Embryonic facial prominence (tissue), 1 donor: ENCODE data around the gene LHFPL3.

ENCODE experiments used
- DNase-seq: peaks from one replicate; pipeline ENCODE4 v3.0.0-alpha.2; 2016; ENCODE audit errors: extremely low spot score

LHFPL3 gene

DNA sequence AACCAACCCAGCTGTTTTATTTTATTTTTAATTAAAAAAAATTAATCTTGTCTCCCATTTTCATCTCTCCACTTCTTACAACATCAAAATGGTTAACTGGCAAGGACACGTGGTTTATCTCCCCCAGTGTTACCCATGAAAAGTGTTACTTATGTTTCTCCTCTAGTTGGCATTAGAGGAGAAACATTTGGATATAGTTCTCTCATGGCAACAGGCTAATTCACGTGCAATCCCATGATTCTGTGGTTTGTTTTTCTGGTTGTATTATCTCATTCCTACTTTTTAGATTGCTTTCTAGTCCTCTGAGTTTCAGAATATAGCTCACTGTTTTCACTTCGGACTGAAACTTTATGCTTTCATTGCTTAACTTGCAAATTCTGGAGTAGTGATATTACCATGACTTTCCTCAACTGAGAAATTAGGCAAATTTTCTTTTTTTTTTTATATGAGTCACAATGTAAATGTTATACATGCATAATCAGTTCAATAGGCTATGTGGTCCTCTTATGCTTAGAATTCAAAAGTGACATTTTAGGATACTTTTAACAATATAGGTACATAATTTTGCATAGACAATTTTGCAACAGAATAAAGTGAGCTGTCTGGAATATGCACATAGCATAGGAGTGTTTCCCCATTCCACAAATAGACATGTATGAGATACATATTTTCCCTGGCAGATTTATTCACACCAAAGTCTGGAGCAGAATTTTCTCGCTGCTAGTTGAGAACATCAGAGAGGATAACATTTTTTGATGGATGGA, 43.0 kb downstream of the LHFPL3 start:
- no peak for DNase-seq

DNA sequence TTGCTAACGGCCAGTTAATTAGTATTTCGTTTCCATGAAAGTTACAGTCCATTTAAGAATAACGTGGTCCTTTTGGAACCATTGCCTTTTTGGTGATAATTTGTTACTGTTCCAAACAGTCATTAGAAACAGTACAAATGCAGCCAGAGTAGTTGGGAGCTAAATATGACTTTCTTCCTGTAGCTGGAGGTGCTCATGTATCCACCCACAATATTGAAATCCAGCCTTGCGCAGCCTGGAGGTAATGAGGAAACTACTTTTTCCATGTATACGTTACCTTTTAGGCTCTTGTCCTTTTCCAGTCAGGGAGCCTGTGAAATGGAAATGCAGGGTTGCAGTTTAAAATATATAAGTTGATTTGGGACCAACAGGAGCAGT, 43.6 kb downstream of the LHFPL3 start:
- no peak for DNase-seq

GRCh38 chr7:104382616-104383015, 54.2 kb downstream of the LHFPL3 start:
- no peak for DNase-seq

DNA sequence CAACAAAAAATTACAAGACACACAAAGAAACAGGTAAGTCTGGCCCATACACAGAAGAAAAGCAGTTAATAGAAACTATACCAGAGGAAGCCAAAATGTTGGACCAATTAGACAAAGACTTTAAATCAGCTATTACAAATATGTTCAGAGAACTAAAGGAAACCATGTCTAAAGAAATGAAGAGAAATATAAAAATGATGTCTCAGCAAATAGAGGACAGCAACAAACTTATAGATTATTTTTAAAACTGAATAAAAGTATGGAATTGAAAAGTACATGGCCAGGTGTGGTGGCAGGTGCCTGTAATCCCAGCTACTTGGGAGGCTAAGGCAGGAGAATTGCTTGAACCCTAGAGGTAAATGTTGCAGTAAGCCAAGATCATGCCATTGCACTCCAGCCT, 58.5 kb downstream of the LHFPL3 start:
- no peak for DNase-seq

DNA sequence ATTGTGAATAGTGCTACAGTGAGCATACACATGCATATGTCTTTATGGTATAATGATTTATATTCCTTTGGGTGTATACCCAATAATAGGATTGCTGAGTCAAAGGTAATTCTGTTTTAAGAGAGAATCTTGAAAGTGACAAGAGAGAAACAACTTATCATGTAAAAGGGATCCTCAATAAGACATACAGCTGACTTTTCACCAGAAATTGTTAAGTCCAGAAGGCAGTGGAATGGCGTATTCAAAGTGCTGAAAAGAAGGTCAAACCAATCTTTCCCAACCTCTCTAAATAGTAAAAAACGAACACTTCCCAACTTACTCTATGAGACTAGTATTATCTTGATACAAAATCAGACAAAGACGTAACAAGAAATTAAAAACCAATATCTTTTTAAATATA, 59.8 kb downstream of the LHFPL3 start:
- no peak for DNase-seq

- DNase-seq = no peak
Measured at GRCh38 chr7:104395162-104395561, 66.8 kb downstream of the LHFPL3 start.

DNA sequence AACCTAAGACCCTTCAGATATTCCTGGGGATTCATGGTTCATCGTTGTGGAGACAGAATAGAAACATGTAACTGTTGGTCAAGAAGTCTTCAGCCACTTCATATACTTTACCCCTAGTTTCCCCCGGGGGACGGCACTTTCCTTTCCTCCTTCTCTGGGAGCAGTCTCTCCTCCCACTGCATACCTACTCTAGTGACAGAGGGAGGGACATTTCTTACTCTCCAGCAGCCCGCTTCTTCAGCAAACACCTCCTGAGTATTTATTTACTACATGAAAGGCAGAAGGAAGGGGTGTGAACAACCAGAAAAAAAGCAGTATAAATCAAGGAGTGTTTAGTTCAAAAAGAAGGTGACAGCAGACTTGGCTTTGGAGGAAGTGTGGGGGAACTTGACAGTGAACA, 69.0 kb downstream of the LHFPL3 start:
- DNase-seq = no peak

DNA sequence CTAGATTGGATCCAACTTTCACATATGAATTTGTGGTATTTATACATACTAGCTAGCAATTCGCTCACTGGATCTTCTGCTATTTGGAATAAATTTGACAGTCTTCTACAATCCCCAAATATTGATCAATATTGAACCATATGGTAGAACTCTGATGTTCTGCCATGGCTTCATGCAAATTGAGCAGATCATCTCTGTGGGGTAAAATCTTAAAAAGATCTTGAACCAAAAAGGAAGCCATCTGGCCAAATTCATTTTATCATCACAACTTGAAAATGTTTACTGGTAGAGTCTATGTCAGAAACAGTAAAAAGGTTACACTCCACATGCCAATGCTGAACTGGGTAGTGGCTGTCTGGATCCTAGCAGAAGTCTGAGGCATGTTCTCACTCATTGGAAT, 80.0 kb downstream of the LHFPL3 start:
- DNase-seq = no peak

- no peak for DNase-seq
Measured at GRCh38 chr7:104410742-104411141, 82.3 kb downstream of the LHFPL3 start.

DNA sequence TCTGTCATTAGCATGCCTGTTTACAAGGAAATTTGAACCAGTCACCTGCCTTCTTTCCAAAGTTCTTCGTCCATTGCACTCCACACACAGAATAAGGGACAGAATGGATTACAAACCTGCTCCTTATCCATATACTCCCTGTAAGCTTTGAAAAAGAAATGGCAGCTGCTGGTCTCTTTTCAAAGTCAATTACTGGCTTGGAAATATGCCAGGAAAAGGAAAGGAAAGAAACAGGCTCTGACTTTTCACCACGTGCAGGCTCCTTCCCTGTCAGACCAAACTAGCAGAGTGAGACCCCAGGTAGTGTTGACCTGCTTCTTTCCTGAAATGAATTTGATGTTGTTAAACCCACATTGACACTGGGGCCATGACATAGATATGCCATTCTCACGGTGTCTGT, 84.5 kb downstream of the LHFPL3 start:
- DNase-seq = no peak

- DNase-seq = no peak
Measured at GRCh38 chr7:104414216-104414615, 85.8 kb downstream of the LHFPL3 start.

DNA sequence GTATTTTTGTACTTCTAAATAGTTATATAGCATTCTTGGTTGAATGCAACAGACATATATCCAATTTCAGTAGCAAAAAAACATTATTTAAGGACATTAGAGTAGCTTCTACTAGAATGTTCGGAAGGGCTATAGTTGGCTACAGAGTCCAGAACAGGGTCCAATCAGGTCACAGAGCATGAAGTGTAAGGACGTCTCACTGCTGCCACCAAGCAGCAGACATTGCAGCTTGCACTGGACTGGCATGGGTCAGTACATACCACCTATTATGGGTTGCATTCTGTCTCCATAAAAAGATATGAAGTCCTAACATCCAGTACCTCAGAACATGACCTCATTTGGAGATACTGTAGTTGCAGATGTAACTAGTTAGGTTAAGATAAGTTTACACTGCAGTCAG, 87.3 kb downstream of the LHFPL3 start:
- no peak for DNase-seq

- DNase-seq = no peak
Measured at GRCh38 chr7:104416866-104417393, 88.5 kb downstream of the LHFPL3 start.

- no peak for DNase-seq
Measured at GRCh38 chr7:104431930-104432329, 103.5 kb downstream of the LHFPL3 start.

GRCh38 chr7:104434129-104434528, 105.7 kb downstream of the LHFPL3 start:
- DNase-seq = no peak

DNA sequence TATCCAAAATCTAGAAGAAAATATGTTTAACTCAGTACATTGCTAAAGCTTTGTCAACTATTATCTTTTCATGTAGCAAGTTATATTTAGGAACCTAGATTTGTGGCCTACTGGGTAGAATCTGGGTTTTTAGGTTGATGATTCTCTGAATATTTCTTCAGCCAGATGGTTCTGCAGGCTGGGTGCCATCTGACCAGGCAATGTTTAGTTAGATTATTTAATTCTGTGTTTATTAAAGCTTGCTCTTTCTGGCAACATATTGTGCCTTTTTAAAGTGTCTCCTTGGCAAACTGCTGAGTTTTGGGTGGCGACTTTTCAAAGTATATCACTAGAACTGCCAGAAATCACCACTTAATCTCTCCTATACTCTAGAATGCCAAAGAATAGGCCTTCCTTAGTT, 114.1 kb downstream of the LHFPL3 start:
- no peak for DNase-seq

DNA sequence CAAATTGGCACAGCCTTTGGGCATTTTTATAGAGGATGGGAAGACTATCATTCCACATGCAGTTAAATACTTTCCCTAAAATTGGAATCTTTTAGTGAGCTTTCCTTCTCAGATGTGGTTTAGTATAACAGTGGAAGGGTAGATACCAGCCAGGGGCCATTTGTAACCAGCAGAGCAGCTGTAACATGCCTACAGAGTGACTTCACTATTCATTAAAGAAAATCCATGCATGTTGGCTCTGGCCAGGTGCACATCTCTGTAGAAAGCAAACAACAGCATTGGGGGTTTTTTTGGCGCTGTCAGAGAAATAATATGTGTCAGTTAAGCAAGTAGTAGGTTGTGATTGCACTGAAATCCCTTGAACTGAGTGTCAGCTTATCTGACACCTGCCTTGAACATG, 115.6 kb downstream of the LHFPL3 start:
- no peak for DNase-seq

GRCh38 chr7:104445393-104445792, 117.0 kb downstream of the LHFPL3 start:
- DNase-seq = no peak

DNA sequence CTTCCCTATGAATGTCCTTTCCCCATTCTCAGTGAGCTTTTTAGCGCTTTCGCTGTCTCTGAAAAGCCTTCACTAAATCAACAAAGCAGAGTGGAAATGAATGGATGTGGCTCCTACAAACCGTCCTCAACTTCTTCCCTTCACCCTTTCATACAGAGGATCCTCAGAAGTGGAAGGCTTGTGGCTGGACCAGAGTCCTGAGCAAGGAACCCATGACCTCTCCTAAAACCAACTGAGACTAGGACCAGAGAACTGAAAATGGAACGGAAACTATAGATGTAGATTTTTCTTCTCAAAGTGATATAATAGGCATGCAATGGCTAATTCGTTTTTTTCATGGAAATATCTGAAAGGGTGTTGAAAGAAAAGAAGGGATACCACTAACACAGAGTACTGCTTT, 122.5 kb downstream of the LHFPL3 start:
- DNase-seq = no peak

DNA sequence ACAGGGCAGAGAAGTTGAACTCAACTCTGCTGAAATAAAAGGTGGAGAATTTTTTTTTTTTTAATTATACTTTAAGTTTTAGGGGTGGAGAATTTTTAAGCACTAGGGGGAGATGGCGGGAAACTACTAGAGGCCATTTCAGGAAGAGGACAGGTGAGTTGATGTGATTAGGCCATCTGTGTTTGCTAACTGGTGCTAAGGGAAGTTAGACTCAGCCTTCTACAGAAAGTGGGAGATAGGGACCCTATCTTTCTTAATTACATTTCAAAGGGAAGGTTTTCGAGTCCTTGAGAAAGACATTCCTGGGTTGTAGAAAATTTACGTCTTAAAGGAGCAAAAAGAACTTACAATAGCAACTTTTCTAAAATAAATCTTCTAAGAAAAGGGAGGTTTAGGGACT, 124.8 kb downstream of the LHFPL3 start:
- no peak for DNase-seq

GRCh38 chr7:104458875-104459274, 130.5 kb downstream of the LHFPL3 start:
- DNase-seq = no peak

DNA sequence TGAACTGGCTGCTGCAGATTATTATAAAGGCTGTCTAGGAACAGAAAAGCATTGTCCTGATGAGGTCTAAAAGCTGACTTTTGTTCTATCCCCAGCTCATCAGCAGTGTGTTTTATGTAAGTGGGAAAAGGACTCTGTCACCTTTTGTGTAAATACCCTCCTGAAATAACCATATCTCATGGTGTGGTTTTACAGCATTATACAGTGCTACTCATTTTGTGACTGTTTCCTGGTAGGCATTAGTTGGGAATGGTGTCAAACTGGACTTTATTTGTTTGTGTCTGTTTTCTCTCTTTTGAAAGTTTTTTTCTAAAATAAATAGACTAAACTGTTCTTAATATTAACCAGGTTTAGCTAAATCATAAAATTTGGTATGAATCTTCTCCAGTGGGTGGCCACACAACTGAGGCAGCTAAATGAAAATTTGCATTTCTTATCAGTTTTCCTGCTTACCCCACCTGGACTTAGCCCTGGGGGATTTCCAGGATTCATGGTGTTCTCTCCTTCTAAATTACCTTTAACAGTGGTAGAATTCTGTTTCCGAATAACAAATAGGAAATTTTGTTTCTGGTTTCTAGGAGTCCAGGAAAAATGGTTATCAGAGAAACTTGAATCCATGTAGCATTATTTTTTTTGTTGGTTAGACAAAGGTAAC, 140.9 kb downstream of the LHFPL3 start:
- no peak for DNase-seq

DNA sequence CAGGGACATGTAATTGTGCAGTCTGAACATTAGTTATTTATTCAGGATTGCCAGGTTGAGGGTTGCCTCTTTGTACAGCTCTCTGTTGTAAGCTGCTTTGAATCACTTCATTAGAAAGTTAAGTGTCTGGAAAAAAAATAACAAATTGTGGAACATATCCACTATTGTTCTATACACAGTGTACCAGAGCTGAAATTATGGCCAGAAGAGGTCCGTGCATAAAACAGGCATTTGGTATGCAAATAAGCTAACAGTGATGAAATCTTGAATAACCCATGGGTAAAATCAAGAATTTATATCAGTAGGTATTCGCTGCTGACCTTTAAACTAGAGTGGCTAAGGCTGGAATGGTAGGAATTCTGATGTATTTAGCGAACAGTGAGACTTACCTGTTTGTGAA, 152.1 kb downstream of the LHFPL3 start:
- DNase-seq = no peak
